Keratinocyte (primary cell): Measurements from ENCODE around the gene MPHOSPH6.

Experiments used
- EZH2 ChIP-seq: IDR thresholded peaks from one replicate; pipeline ENCODE4 v1.6.1; 2012; ENCODE audit warnings: inconsistent platforms, mild to moderate bottlenecking, low read length, moderate library complexity
- TF ChIP-seq, protein P1 (sequence below), 3 experiments: IDR thresholded peaks in 1 of 3; conservative IDR thresholded peaks in 1 of 3; optimal IDR thresholded peaks in 1 of 3; 2 replicates in 2 of 3; 3 replicates in 1 of 3; pipeline versions ENCODE3 to v1.5.1; 2011; ENCODE audit warnings: low read length in 3 of 3, mild to moderate bottlenecking in 3 of 3, moderate library complexity in 2 of 3, control low read depth in 1 of 3, inconsistent platforms in 1 of 3; ENCODE audit not compliant: insufficient read depth in 2 of 3; ENCODE audit errors: extremely low read depth in 1 of 3

DNA sequence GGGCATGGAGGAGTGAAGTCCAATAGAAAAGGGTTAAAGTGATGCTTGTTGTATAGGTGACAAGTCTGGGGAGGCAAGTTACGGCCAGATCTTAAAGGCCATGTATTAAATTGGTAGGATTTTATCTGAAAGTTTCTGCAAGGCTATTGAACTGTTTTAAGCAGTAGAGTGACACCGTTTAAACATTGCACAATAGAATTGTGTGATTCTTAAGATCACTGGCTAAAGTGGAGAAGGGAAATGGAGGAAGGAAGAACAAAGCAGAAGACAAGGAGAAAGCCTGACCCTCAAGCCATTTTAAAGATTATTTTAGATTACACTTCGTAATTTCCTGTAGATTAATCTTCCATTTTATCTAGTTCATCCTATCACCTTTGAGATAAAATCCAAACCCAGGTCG lies 5.6 kb upstream of the MPHOSPH6 start:
- TF ChIP-seq EZH2 = no peak
- TF ChIP-seq, protein P1, sequence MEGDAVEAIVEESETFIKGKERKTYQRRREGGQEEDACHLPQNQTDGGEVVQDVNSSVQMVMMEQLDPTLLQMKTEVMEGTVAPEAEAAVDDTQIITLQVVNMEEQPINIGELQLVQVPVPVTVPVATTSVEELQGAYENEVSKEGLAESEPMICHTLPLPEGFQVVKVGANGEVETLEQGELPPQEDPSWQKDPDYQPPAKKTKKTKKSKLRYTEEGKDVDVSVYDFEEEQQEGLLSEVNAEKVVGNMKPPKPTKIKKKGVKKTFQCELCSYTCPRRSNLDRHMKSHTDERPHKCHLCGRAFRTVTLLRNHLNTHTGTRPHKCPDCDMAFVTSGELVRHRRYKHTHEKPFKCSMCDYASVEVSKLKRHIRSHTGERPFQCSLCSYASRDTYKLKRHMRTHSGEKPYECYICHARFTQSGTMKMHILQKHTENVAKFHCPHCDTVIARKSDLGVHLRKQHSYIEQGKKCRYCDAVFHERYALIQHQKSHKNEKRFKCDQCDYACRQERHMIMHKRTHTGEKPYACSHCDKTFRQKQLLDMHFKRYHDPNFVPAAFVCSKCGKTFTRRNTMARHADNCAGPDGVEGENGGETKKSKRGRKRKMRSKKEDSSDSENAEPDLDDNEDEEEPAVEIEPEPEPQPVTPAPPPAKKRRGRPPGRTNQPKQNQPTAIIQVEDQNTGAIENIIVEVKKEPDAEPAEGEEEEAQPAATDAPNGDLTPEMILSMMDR (optimal IDR thresholded peaks at IDR 0.05 in 1 of 3, IDR thresholded peaks at IDR 0.05 in 1 of 3, conservative IDR thresholded peaks at IDR 0.05 in 1 of 3; ENCODE audit: extremely low read depth in 1 of 3, insufficient read depth in 2 of 3, low read length in 3 of 3) = no peak
